PC-9 (cell line): ENCODE data around the gene DNAH11.

Source experiments
- EZH2 ChIP-seq: fragments of 200-600 bp; sonication (generic); IDR thresholded peaks from 2 replicates; pipeline ENCODE4 v1.8.0; 2017; ENCODE audit warnings: antibody characterized with exemption, low read depth
- TF ChIP-seq, protein P1 (sequence below): fragments of 200-600 bp; sonication (generic); conservative IDR thresholded peaks from 2 replicates; pipeline ENCODE4 v1.6.1; 2017; ENCODE audit warnings: mixed run types, antibody characterized with exemption, mild to moderate bottlenecking, moderate library complexity

DNA sequence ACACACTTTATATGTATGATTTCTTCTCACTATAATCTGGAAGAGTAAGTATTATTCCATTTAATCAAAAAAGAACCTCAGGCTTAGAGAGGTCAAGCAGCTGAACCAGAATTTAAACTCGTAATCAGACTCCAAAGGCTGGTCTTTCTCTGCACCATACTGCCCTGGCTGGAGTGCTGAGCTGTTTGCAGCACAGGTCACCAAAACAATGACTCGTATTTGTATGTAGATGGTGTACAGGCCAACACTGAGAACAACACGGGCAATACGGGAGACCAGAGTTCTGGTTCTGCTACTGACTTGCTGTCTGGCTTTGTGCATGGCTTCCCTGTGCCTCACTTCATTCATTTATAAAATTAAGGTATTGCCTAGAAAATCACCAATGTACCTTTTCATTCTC lies 344.9 kb downstream of the DNAH11 start:
- TF ChIP-seq, protein P1, sequence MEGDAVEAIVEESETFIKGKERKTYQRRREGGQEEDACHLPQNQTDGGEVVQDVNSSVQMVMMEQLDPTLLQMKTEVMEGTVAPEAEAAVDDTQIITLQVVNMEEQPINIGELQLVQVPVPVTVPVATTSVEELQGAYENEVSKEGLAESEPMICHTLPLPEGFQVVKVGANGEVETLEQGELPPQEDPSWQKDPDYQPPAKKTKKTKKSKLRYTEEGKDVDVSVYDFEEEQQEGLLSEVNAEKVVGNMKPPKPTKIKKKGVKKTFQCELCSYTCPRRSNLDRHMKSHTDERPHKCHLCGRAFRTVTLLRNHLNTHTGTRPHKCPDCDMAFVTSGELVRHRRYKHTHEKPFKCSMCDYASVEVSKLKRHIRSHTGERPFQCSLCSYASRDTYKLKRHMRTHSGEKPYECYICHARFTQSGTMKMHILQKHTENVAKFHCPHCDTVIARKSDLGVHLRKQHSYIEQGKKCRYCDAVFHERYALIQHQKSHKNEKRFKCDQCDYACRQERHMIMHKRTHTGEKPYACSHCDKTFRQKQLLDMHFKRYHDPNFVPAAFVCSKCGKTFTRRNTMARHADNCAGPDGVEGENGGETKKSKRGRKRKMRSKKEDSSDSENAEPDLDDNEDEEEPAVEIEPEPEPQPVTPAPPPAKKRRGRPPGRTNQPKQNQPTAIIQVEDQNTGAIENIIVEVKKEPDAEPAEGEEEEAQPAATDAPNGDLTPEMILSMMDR: no peak
- TF ChIP-seq EZH2: no peak
